ENCODE data around the gene UPF2. TPM values are rescaled to one million over a fixed set of nuclear protein-coding genes. Genes with fewer than 3 reads are reported as not detected.

Gene UPF2
- total RNA-seq, 1 donor: 18.3 TPM

- peak; percentile 10 for DNase-seq (ENCODE audit: low read depth)
- TF ChIP-seq, protein P1, sequence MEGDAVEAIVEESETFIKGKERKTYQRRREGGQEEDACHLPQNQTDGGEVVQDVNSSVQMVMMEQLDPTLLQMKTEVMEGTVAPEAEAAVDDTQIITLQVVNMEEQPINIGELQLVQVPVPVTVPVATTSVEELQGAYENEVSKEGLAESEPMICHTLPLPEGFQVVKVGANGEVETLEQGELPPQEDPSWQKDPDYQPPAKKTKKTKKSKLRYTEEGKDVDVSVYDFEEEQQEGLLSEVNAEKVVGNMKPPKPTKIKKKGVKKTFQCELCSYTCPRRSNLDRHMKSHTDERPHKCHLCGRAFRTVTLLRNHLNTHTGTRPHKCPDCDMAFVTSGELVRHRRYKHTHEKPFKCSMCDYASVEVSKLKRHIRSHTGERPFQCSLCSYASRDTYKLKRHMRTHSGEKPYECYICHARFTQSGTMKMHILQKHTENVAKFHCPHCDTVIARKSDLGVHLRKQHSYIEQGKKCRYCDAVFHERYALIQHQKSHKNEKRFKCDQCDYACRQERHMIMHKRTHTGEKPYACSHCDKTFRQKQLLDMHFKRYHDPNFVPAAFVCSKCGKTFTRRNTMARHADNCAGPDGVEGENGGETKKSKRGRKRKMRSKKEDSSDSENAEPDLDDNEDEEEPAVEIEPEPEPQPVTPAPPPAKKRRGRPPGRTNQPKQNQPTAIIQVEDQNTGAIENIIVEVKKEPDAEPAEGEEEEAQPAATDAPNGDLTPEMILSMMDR (IDR thresholded peaks at IDR 0.05; ENCODE audit: insufficient read depth, low read length): no peak
- no peak overlapping the region for H3K4me3 ChIP-seq (ENCODE audit: low read depth, low read length)
Measured at GRCh38 chr10:11876324-11876723, 166.3 kb downstream of the UPF2 start.

GRCh38 chr10:11875494-11876281 lies 166.9 kb downstream of the UPF2 start:
- DNase-seq (ENCODE audit: low read depth): peak; percentile 91
- no peak overlapping the region for H3K4me3 ChIP-seq (ENCODE audit: low read depth, low read length)
- TF ChIP-seq, protein P1 (IDR thresholded peaks at IDR 0.05; ENCODE audit: insufficient read depth, low read length): no peak

GRCh38 chr10:11874568-11875493 lies 167.8 kb downstream of the UPF2 start:
- TF ChIP-seq, protein P1 (IDR thresholded peaks at IDR 0.05; ENCODE audit: insufficient read depth, low read length): no peak
- H3K4me3 ChIP-seq (ENCODE audit: low read depth, low read length): no peak overlapping the region
- peak; percentile 58 for DNase-seq (ENCODE audit: low read depth)

DNA sequence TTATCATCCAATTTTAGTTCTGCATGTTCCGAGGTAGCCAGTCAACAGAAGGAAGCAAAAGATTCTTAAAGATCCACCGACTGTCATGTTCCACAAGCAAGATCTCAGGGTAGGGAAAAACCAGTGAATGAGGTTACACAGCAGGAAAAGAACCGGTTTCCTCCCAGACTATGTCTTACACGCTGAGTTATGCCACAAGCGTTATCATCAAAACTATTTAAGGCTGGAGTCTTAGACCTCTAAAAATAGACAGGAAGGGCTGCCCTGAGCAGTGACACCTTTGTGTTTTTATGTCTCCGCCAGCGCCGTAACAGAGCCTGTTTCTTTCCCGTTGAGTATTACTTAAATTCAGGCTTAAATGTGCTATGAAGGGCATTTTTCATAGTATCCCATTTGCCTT lies 171.1 kb downstream of the UPF2 start:
- DNase-seq (ENCODE audit: low read depth): no peak

DNA sequence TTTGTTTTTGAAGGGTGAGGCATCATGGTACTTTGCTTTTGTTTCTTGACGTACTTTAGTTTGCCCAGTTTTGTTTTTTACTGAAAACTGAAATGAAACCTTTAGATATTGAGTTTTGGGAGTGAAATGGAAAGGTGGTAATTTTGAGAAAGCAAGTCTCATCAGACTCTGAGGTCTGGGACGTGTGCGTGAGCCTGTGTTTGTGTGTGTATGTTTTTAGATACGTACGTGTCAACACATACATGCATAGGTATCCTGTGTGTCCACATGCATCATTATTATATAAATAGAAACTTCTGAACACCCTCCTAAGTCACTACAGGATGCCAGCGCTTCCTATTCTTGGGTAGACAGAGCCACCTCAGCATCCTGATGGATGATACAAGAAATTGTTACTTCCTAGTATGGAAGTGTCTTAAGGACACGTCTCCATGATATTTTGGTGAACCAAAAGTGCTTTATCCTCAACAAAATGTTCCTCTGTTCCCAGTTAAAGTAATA lies 171.7 kb downstream of the UPF2 start:
- no peak overlapping the region for H3K4me3 ChIP-seq (ENCODE audit: low read depth, low read length)
- TF ChIP-seq, protein P1 (IDR thresholded peaks at IDR 0.05; ENCODE audit: insufficient read depth, low read length): no peak
- no peak for DNase-seq (ENCODE audit: low read depth)

More for the DNA sequence above, 171.1 kb downstream of the UPF2 start:
- TF ChIP-seq, protein P1 (IDR thresholded peaks at IDR 0.05; ENCODE audit: insufficient read depth, low read length): no peak
- H3K4me3 ChIP-seq (ENCODE audit: low read depth, low read length): no peak overlapping the region

DNA sequence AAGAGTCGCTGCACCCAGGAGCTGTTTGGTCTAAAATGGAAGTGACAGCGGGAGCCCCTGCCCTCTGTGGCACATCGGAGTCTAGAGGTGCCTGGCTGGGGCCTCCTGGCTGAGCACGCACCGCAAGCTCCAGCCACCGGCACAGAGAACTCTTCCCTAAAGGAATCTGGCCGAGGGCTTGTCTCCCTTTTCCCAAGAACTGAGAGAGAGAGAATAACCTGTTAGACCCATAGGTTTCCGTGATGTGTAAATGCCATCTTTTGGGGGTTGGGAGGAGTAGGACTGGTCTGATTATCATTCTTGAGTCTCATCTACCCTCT lies 172.2 kb downstream of the UPF2 start:
- DNase-seq (ENCODE audit: low read depth): no peak
- no peak overlapping the region for H3K4me3 ChIP-seq (ENCODE audit: low read depth, low read length)
- TF ChIP-seq, protein P1 (IDR thresholded peaks at IDR 0.05; ENCODE audit: insufficient read depth, low read length): no peak

Small RNAs within 50 kb of the gene (small RNA-seq; reads per million reads assigned to genes)
- gene RNU6-1095P: not detected

Other genes starting within 250 kb of the UPF2 start
- 3.1 and 4.7 TPM in 2 replicates for gene PROSER2, start 219.5 kb downstream of the UPF2 start, total RNA-seq (ENCODE audit: low replicate concordance)
- gene DHTKD1, start 26.1 kb upstream of the UPF2 start, total RNA-seq (ENCODE audit: low replicate concordance): 16.8 and 30.9 TPM in 2 replicates
- 8.9 and 11.5 TPM in 2 replicates for gene SEC61A2, start 86.9 kb upstream of the UPF2 start, total RNA-seq (ENCODE audit: low replicate concordance)
- gene NUDT5, start 153.1 kb upstream of the UPF2 start, total RNA-seq (ENCODE audit: low replicate concordance): 28.5 and 63.9 TPM in 2 replicates
- gene CDC123, start 153.4 kb upstream of the UPF2 start, total RNA-seq (ENCODE audit: low replicate concordance): 60.2 and 93.0 TPM in 2 replicates

Data from fibroblast of the aortic adventitia (primary cell).